ENCODE measurements around the gene TOB2.
"Not testable (repeated sequence)": the region's sequence is repeated elsewhere in the genome, so short reads cannot be mapped to it uniquely, and the experiment has no call there.

Gene TOB2

GRCh38 chr22:41425660-41426365 is 20.8 kb downstream of the TOB2 start:
- no peak for DNase-seq

GRCh38 chr22:41418717-41419116 is 27.9 kb downstream of the TOB2 start:
- no peak for DNase-seq

GRCh38 chr22:41417622-41418390 is 28.8 kb downstream of the TOB2 start:
- DNase-seq = peak; percentile 72

- DNase-seq = no peak
These were observed 31.0 kb downstream of the TOB2 start for GRCh38 chr22:41415554-41415953.

- DNase-seq = no peak
These were observed 35.4 kb downstream of the TOB2 start for GRCh38 chr22:41411021-41411851.

GRCh38 chr22:41410311-41410751 is 36.3 kb downstream of the TOB2 start:
- no peak for DNase-seq

GRCh38 chr22:41408665-41409064 is 37.9 kb downstream of the TOB2 start:
- DNase-seq = no peak

GRCh38 chr22:41407433-41407832 is 39.2 kb downstream of the TOB2 start:
- DNase-seq = no peak

- no peak for DNase-seq
These were observed 40.2 kb downstream of the TOB2 start for GRCh38 chr22:41406410-41406809.

GRCh38 chr22:41405588-41405987 is 41.0 kb downstream of the TOB2 start:
- DNase-seq = no peak

GRCh38 chr22:41403532-41404318 is 42.9 kb downstream of the TOB2 start:
- peak; percentile 88 for DNase-seq

GRCh38 chr22:41402851-41403250 is 43.8 kb downstream of the TOB2 start:
- DNase-seq = not testable (repeated sequence)

GRCh38 chr22:41401781-41402648 is 44.6 kb downstream of the TOB2 start:
- DNase-seq = peak; percentile 59

GRCh38 chr22:41398921-41399320 is 47.7 kb downstream of the TOB2 start:
- no peak for DNase-seq

- no peak for DNase-seq
These were observed 49.3 kb downstream of the TOB2 start for GRCh38 chr22:41397143-41397811.

- DNase-seq = no peak
These were observed 50.9 kb downstream of the TOB2 start for GRCh38 chr22:41395531-41396240.

GRCh38 chr22:41394012-41394356 is 52.6 kb downstream of the TOB2 start:
- no peak for DNase-seq

GRCh38 chr22:41387341-41387740 is 59.3 kb downstream of the TOB2 start:
- DNase-seq = no peak

- DNase-seq = no peak
These were observed 62.5 kb downstream of the TOB2 start for GRCh38 chr22:41384128-41384527.
